ENCODE measurements around the gene ASB7.
A peak's percentile ranks its signal among the peaks of the same experiment; 100 is the strongest.

Gene ASB7

GRCh38 chr15:100687582-100688141, 85.3 kb downstream of the ASB7 start:
- no peak for DNase-seq

GRCh38 chr15:100688549-100689120, 86.2 kb downstream of the ASB7 start:
- DNase-seq, result no peak

- no peak for DNase-seq
Measured at GRCh38 chr15:100689131-100689899, 86.9 kb downstream of the ASB7 start.

- DNase-seq, result no peak
Measured at GRCh38 chr15:100690032-100690794, 87.8 kb downstream of the ASB7 start.

GRCh38 chr15:100690795-100691158, 88.4 kb downstream of the ASB7 start:
- no peak for DNase-seq

GRCh38 chr15:100691321-100691720, 88.9 kb downstream of the ASB7 start:
- DNase-seq, result no peak

- DNase-seq, result peak; percentile 14
Measured at GRCh38 chr15:100692246-100692645, 89.9 kb downstream of the ASB7 start.

GRCh38 chr15:100692671-100693070, 90.3 kb downstream of the ASB7 start:
- DNase-seq, result no peak

- DNase-seq, result peak; percentile 17
Measured at GRCh38 chr15:100693451-100693850, 91.1 kb downstream of the ASB7 start.

GRCh38 chr15:100694381-100695021, 92.1 kb downstream of the ASB7 start:
- DNase-seq, result peak; percentile 42

- no peak for DNase-seq
Measured at GRCh38 chr15:100695048-100695447, 92.7 kb downstream of the ASB7 start.

GRCh38 chr15:100696452-100696851, 94.1 kb downstream of the ASB7 start:
- no peak for DNase-seq
